Hematopoietic multipotent progenitor cell treated with erythropoietin and hydrocortisone succinate and interleukin-3 and kit ligand, for 8 days (in vitro differentiated cells): Measurements from ENCODE around the gene MYO7B.
"Not testable (repeated sequence)": the region's sequence is repeated elsewhere in the genome, so short reads cannot be mapped to it uniquely, and the experiment has no call there.

Experiments
- DNase-seq: peaks from one replicate; pipeline ENCODE4 v3.0.0-alpha.2; 2015

Gene MYO7B

GRCh38 chr2:127524198-127524834 is 11.2 kb upstream of the MYO7B start:
- not testable (repeated sequence) for DNase-seq

- DNase-seq: peak; percentile 39
Observed at GRCh38 chr2:127525691-127526131, 9.8 kb upstream of the MYO7B start.

- DNase-seq: peak; percentile 98
Observed at GRCh38 chr2:127526132-127527000, 9.1 kb upstream of the MYO7B start, which contains the start of gene IWS1. Gene IWS1, minus strand, starts transcription at chr2:127526489. Its CDS starts 281 bp downstream, at chr2:127526208.

GRCh38 chr2:127527001-127527804 is 8.3 kb upstream of the MYO7B start:
- peak; percentile 49 for DNase-seq

GRCh38 chr2:127528487-127528886 is 7.0 kb upstream of the MYO7B start:
- DNase-seq: peak; percentile 25

- DNase-seq: not testable (repeated sequence)
Observed at GRCh38 chr2:127529416-127529815, 6.1 kb upstream of the MYO7B start.

- DNase-seq: no peak
Observed at GRCh38 chr2:127530245-127531140, 5.0 kb upstream of the MYO7B start.

- no peak for DNase-seq
Observed at GRCh38 chr2:127531221-127531648, 4.2 kb upstream of the MYO7B start.

GRCh38 chr2:127532296-127532695 is 3.2 kb upstream of the MYO7B start:
- DNase-seq: no peak

- no peak for DNase-seq
Observed at GRCh38 chr2:127535918-127536317, 435 bp downstream of the MYO7B start.

- DNase-seq: no peak
Observed at GRCh38 chr2:127536707-127537541, 1.4 kb downstream of the MYO7B start.

- DNase-seq: no peak
Observed at GRCh38 chr2:127537644-127538043, 2.2 kb downstream of the MYO7B start.

- no peak for DNase-seq
Observed at GRCh38 chr2:127541809-127542208, 6.3 kb downstream of the MYO7B start.

GRCh38 chr2:127542231-127542630 is 6.7 kb downstream of the MYO7B start:
- no peak for DNase-seq

GRCh38 chr2:127543013-127543501 is 7.6 kb downstream of the MYO7B start:
- peak; percentile 73 for DNase-seq

GRCh38 chr2:127545189-127545588 is 9.7 kb downstream of the MYO7B start:
- no peak for DNase-seq

- no peak for DNase-seq
Observed at GRCh38 chr2:127545796-127546195, 10.3 kb downstream of the MYO7B start.

GRCh38 chr2:127546797-127547196 is 11.3 kb downstream of the MYO7B start:
- no peak for DNase-seq

- no peak for DNase-seq
Observed at GRCh38 chr2:127551221-127551930, 15.9 kb downstream of the MYO7B start.

GRCh38 chr2:127552336-127552735 is 16.9 kb downstream of the MYO7B start:
- DNase-seq: no peak
